H1 (cell line): Measurements from ENCODE around the gene ZNF414.
"Not testable (repeated sequence)": the region's sequence is repeated elsewhere in the genome, so short reads cannot be mapped to it uniquely, and the experiment has no call there.

Experiments used
- EP300 ChIP-seq, 2 experiments: IDR thresholded peaks; 1 replicate in 1 of 2; 2 replicates in 1 of 2; pipeline ENCODE4 v1.6.1; 2011 to 2012; ENCODE audit warnings: low read depth in 2 of 2, low read length in 2 of 2, mild to moderate bottlenecking in 2 of 2, borderline replicate concordance in 1 of 2, inconsistent platforms in 1 of 2, moderate library complexity in 1 of 2
- EZH2 ChIP-seq: fragments of 200-600 bp; sonication (generic); IDR thresholded peaks from 2 replicates; pipeline ENCODE4 v1.7.1; 2012; ENCODE audit warnings: low read depth, mild to moderate bottlenecking, moderate library complexity, low read length, inconsistent platforms; ENCODE audit not compliant: severe bottlenecking
- GABPA ChIP-seq: IDR thresholded peaks from 2 replicates; pipeline ENCODE4 v1.6.1; 2011; ENCODE audit warnings: mild to moderate bottlenecking, low read length, moderate library complexity, borderline replicate concordance; ENCODE audit not compliant: insufficient read depth
- POLR2A ChIP-seq, 2 experiments: IDR thresholded peaks; 1 replicate in 1 of 2; 2 replicates in 1 of 2; pipeline ENCODE4 v1.6.1; 2011; ENCODE audit warnings: low read depth in 2 of 2, low read length in 2 of 2, mild to moderate bottlenecking in 2 of 2; ENCODE audit errors: control extremely low read depth in 1 of 2
- POLR2AphosphoS5 ChIP-seq: IDR thresholded peaks from 2 replicates; pipeline ENCODE4 v1.6.1; 2011; ENCODE audit warnings: low read depth, low read length
- SIRT6 ChIP-seq: IDR thresholded peaks from one replicate; pipeline ENCODE4 v1.7.1; 2012; ENCODE audit warnings: low read length, inconsistent platforms
- SRF ChIP-seq: IDR thresholded peaks from 2 replicates; pipeline ENCODE4 v1.6.1; 2011; ENCODE audit warnings: mild to moderate bottlenecking, low read depth, low read length, moderate library complexity
- TEAD4 ChIP-seq: IDR thresholded peaks from 2 replicates; pipeline ENCODE4 v1.6.1; 2012; ENCODE audit warnings: low read depth, low read length, inconsistent platforms, mixed read lengths
- TF ChIP-seq, protein P1 (sequence below), 3 experiments: IDR thresholded peaks; 1 replicate in 2 of 3; 2 replicates in 1 of 3; pipeline versions ENCODE4 v1.5.1 to v1.6.1; 2011; ENCODE audit warnings: low read length in 3 of 3, mild to moderate bottlenecking in 3 of 3, inconsistent platforms in 2 of 3, low read depth in 1 of 3, moderate library complexity in 1 of 3; ENCODE audit not compliant: insufficient read depth in 1 of 3; ENCODE audit errors: control extremely low read depth in 1 of 3
- TF ChIP-seq, protein P2 (sequence below): IDR thresholded peaks from 2 replicates; pipeline ENCODE4 v1.6.1; 2012; ENCODE audit warnings: inconsistent platforms

- not testable (repeated sequence) for TF ChIP-seq EP300 (IDR thresholded peaks at IDR 0.05; ENCODE audit: borderline replicate concordance in 1 of 2, low read depth in 2 of 2, low read length in 2 of 2); POLR2A (IDR thresholded peaks at IDR 0.05; ENCODE audit: control extremely low read depth in 1 of 2, low read depth in 2 of 2, low read length in 2 of 2); TEAD4; POLR2AphosphoS5; EZH2; SRF; SIRT6; GABPA
- TF ChIP-seq, protein P1, sequence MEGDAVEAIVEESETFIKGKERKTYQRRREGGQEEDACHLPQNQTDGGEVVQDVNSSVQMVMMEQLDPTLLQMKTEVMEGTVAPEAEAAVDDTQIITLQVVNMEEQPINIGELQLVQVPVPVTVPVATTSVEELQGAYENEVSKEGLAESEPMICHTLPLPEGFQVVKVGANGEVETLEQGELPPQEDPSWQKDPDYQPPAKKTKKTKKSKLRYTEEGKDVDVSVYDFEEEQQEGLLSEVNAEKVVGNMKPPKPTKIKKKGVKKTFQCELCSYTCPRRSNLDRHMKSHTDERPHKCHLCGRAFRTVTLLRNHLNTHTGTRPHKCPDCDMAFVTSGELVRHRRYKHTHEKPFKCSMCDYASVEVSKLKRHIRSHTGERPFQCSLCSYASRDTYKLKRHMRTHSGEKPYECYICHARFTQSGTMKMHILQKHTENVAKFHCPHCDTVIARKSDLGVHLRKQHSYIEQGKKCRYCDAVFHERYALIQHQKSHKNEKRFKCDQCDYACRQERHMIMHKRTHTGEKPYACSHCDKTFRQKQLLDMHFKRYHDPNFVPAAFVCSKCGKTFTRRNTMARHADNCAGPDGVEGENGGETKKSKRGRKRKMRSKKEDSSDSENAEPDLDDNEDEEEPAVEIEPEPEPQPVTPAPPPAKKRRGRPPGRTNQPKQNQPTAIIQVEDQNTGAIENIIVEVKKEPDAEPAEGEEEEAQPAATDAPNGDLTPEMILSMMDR (IDR thresholded peaks at IDR 0.05; ENCODE audit: control extremely low read depth in 1 of 3, insufficient read depth in 1 of 3, low read depth in 1 of 3, low read length in 3 of 3): not testable (repeated sequence)
- TF ChIP-seq, protein P2, sequence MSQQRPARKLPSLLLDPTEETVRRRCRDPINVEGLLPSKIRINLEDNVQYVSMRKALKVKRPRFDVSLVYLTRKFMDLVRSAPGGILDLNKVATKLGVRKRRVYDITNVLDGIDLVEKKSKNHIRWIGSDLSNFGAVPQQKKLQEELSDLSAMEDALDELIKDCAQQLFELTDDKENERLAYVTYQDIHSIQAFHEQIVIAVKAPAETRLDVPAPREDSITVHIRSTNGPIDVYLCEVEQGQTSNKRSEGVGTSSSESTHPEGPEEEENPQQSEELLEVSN: not testable (repeated sequence)
Measured at GRCh38 chr19:8553729-8554128, 39.8 kb upstream of the ZNF414 start.
